ENCODE measurements around the gene LRP1B. TPM values are rescaled to one million over a fixed set of nuclear protein-coding genes. Genes with fewer than 3 reads are reported as not detected.

The LRP1B gene
- total and polyA plus RNA-seq, 2 of the 8 experiments (the other 6 are each of a cell fraction or from before 2014, with no cell fraction given) = 0.03 TPM; not detected in 1

DNA sequence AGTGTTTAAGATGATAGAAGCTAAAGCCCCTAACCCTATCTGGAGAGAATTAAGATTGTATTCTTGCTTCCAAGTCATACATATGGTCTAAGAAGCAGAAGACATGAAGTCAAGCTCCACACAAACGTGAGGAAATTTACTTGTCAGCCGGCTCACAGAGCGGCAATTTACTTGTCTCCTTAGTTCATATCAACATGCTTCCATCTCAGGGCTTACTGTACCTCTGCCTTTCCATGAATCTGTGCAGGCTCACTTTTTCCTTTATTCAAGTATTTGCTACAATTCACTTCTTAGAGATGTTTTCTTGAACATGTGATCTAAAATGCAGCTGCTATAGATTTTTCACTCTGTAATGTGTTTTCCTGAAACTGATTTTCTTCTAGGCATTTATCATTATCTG lies 1386.4 kb downstream of the LRP1B start (continued):
- TF ChIP-seq, protein P1, sequence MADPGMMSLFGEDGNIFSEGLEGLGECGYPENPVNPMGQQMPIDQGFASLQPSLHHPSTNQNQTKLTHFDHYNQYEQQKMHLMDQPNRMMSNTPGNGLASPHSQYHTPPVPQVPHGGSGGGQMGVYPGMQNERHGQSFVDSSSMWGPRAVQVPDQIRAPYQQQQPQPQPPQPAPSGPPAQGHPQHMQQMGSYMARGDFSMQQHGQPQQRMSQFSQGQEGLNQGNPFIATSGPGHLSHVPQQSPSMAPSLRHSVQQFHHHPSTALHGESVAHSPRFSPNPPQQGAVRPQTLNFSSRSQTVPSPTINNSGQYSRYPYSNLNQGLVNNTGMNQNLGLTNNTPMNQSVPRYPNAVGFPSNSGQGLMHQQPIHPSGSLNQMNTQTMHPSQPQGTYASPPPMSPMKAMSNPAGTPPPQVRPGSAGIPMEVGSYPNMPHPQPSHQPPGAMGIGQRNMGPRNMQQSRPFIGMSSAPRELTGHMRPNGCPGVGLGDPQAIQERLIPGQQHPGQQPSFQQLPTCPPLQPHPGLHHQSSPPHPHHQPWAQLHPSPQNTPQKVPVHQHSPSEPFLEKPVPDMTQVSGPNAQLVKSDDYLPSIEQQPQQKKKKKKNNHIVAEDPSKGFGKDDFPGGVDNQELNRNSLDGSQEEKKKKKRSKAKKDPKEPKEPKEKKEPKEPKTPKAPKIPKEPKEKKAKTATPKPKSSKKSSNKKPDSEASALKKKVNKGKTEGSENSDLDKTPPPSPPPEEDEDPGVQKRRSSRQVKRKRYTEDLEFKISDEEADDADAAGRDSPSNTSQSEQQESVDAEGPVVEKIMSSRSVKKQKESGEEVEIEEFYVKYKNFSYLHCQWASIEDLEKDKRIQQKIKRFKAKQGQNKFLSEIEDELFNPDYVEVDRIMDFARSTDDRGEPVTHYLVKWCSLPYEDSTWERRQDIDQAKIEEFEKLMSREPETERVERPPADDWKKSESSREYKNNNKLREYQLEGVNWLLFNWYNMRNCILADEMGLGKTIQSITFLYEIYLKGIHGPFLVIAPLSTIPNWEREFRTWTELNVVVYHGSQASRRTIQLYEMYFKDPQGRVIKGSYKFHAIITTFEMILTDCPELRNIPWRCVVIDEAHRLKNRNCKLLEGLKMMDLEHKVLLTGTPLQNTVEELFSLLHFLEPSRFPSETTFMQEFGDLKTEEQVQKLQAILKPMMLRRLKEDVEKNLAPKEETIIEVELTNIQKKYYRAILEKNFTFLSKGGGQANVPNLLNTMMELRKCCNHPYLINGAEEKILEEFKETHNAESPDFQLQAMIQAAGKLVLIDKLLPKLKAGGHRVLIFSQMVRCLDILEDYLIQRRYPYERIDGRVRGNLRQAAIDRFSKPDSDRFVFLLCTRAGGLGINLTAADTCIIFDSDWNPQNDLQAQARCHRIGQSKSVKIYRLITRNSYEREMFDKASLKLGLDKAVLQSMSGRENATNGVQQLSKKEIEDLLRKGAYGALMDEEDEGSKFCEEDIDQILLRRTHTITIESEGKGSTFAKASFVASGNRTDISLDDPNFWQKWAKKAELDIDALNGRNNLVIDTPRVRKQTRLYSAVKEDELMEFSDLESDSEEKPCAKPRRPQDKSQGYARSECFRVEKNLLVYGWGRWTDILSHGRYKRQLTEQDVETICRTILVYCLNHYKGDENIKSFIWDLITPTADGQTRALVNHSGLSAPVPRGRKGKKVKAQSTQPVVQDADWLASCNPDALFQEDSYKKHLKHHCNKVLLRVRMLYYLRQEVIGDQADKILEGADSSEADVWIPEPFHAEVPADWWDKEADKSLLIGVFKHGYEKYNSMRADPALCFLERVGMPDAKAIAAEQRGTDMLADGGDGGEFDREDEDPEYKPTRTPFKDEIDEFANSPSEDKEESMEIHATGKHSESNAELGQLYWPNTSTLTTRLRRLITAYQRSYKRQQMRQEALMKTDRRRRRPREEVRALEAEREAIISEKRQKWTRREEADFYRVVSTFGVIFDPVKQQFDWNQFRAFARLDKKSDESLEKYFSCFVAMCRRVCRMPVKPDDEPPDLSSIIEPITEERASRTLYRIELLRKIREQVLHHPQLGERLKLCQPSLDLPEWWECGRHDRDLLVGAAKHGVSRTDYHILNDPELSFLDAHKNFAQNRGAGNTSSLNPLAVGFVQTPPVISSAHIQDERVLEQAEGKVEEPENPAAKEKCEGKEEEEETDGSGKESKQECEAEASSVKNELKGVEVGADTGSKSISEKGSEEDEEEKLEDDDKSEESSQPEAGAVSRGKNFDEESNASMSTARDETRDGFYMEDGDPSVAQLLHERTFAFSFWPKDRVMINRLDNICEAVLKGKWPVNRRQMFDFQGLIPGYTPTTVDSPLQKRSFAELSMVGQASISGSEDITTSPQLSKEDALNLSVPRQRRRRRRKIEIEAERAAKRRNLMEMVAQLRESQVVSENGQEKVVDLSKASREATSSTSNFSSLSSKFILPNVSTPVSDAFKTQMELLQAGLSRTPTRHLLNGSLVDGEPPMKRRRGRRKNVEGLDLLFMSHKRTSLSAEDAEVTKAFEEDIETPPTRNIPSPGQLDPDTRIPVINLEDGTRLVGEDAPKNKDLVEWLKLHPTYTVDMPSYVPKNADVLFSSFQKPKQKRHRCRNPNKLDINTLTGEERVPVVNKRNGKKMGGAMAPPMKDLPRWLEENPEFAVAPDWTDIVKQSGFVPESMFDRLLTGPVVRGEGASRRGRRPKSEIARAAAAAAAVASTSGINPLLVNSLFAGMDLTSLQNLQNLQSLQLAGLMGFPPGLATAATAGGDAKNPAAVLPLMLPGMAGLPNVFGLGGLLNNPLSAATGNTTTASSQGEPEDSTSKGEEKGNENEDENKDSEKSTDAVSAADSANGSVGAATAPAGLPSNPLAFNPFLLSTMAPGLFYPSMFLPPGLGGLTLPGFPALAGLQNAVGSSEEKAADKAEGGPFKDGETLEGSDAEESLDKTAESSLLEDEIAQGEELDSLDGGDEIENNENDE (IDR thresholded peaks at IDR 0.05; ENCODE audit: insufficient replicate concordance, low read length) = no peak
- no peak for TF ChIP-seq KDM1A (IDR thresholded peaks at IDR 0.05; ENCODE audit: borderline replicate concordance, low read length)
- no peak for TF ChIP-seq SUZ12 (IDR thresholded peaks at IDR 0.05; ENCODE audit: low read length)
- no peak for TF ChIP-seq SIX5 (IDR thresholded peaks at IDR 0.05; ENCODE audit: low read depth, low read length)
- no peak for TF ChIP-seq CTBP2 (IDR thresholded peaks at IDR 0.05; ENCODE audit: borderline replicate concordance, insufficient read depth, insufficient read length, low read length)
- TF ChIP-seq RBBP5 (IDR thresholded peaks at IDR 0.05; ENCODE audit: borderline replicate concordance, low read depth, low read length) = no peak
- no peak for TF ChIP-seq GTF2F1 (IDR thresholded peaks at IDR 0.05; ENCODE audit: borderline replicate concordance, low read depth, low read length)

Measured in H1 (cell line).